Immature natural killer cell (primary cell): Measurements from ENCODE around the gene COLGALT1. TPM values are rescaled to one million over a fixed set of nuclear protein-coding genes. Genes with fewer than 3 reads are reported as not detected.

Experiments
- DNase-seq, 3 donors: peaks; one replicate each; pipeline ENCODE4 v3.0.0; 2022; ENCODE audit warnings: mixed read lengths in 1 of 3
- H3K27ac Mint-ChIP-seq, 6 donors: one replicate each; pipeline ENCODE4 v1.8.0; 2020; ENCODE audit warnings: mixed read lengths in 6 of 6, mild to moderate bottlenecking in 5 of 6, inconsistent platforms in 4 of 6, moderate library complexity in 3 of 6
- H3K27me3 Mint-ChIP-seq, 3 donors: one replicate each; pipeline ENCODE4 v1.8.0; 2020 to 2021; ENCODE audit warnings: low read depth in 3 of 3, mild to moderate bottlenecking in 3 of 3, mixed read lengths in 3 of 3, moderate library complexity in 3 of 3, inconsistent platforms in 1 of 3
- H3K36me3 Mint-ChIP-seq, 3 donors: one replicate each; pipeline ENCODE4 v1.8.0; 2020; ENCODE audit warnings: mixed read lengths in 3 of 3, inconsistent platforms in 2 of 3, mild to moderate bottlenecking in 2 of 3
- H3K4me1 Mint-ChIP-seq, 2 donors: one replicate each; pipeline ENCODE4 v1.8.0; 2020; ENCODE audit warnings: inconsistent platforms in 2 of 2, mild to moderate bottlenecking in 2 of 2, mixed read lengths in 2 of 2, moderate library complexity in 1 of 2
- H3K4me3 Mint-ChIP-seq, 5 donors: one replicate each; pipeline ENCODE4 v1.8.0; 2020; ENCODE audit warnings: mild to moderate bottlenecking in 5 of 5, mixed read lengths in 5 of 5, inconsistent platforms in 3 of 5, moderate library complexity in 3 of 5
- H3K9me3 Mint-ChIP-seq, 6 donors: one replicate each; pipeline ENCODE4 v1.8.0; 2020; ENCODE audit warnings: mild to moderate bottlenecking in 6 of 6, mixed read lengths in 6 of 6, inconsistent platforms in 4 of 6, moderate library complexity in 3 of 6
- polyA plus RNA-seq, 3 donors: library from polyadenylated mRNA; unstranded; fragments of 300-500 nt; fragmentation: Illumina TruSeq; gene quantifications; one replicate each; pipeline ENCODE4 v1.2.3, GENCODE V29; 2021

The COLGALT1 gene
- polyA plus RNA-seq, 3 donors from 2014 or later: 16.9 to 26.8 (median 22.6) TPM

DNA sequence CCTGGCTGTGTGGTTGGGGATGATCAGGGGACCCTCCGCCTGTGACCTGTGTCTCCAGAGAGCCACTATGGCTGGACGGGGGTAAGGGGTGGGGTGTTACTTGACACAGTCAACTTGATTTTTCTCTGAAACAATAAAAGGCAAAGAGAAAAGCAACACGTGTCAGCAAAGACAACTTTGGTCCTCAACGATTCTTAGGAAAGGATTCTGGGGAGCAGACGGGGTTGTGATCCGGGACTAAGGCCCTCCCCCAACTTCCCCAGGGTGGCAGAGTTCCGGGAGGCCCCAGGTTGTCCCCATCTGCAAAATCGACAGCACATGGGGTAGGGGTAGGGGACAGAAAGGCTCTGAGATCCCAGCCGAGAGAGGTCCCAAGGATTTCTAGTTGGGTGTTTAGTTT, 46.2 kb downstream of the COLGALT1 start:
- Mint-ChIP-seq H3K36me3 (peaks cover 0 to 3% (median 0%) of the 10 kb centered on the region in 3 donors), H3K27ac (peak overlapping the region in 1 of 6 donors; percentile 51), H3K27me3 (peaks cover 2 to 23% (median 12%) of the 10 kb centered on the region in 3 donors), H3K9me3 (no peaks in the 10 kb centered on the region), H3K4me1 (peaks cover 4 to 6% of the 10 kb centered on the region in 2 donors), H3K4me3 (no peak overlapping the region)
- DNase-seq: no peak

- no peak for DNase-seq
- Mint-ChIP-seq H3K9me3 (no peaks in the 10 kb centered on the region), H3K4me3 (no peak overlapping the region), H3K36me3 (peaks cover 0 to 3% (median 0%) of the 10 kb centered on the region in 3 donors), H3K4me1 (peaks cover 7 to 10% of the 10 kb centered on the region in 2 donors), H3K27me3 (peaks cover 2 to 23% (median 14%) of the 10 kb centered on the region in 3 donors), H3K27ac (peak overlapping the region in 1 of 6 donors; percentile 51)
Observed at GRCh38 chr19:17602217-17602616, 46.8 kb downstream of the COLGALT1 start.

GRCh38 chr19:17602872-17603510, 47.5 kb downstream of the COLGALT1 start:
- no peak for DNase-seq
- Mint-ChIP-seq H3K27ac (no peak overlapping the region), H3K4me1 (peaks cover 7 to 10% of the 10 kb centered on the region in 2 donors), H3K36me3 (peaks cover 0 to 3% (median 0%) of the 10 kb centered on the region in 3 donors), H3K9me3 (no peaks in the 10 kb centered on the region), H3K4me3 (no peak overlapping the region), H3K27me3 (peaks cover 2 to 23% (median 14%) of the 10 kb centered on the region in 3 donors)

GRCh38 chr19:17604372-17605025, 49.0 kb downstream of the COLGALT1 start:
- H3K36me3 Mint-ChIP-seq: peaks cover 0 to 3% (median 0%) of the 10 kb centered on the region in 3 donors
- no peak for DNase-seq
- no peaks in the 10 kb centered on the region for H3K9me3 Mint-ChIP-seq
- peak overlapping the region in 1 of 5 donors; percentile 1 for H3K4me3 Mint-ChIP-seq
- peaks cover 7 to 10% of the 10 kb centered on the region in 2 donors for H3K4me1 Mint-ChIP-seq
- peaks cover 2 to 23% (median 14%) of the 10 kb centered on the region in 3 donors for H3K27me3 Mint-ChIP-seq
- H3K27ac Mint-ChIP-seq: peak overlapping the region in 1 of 6 donors; percentile 37

DNA sequence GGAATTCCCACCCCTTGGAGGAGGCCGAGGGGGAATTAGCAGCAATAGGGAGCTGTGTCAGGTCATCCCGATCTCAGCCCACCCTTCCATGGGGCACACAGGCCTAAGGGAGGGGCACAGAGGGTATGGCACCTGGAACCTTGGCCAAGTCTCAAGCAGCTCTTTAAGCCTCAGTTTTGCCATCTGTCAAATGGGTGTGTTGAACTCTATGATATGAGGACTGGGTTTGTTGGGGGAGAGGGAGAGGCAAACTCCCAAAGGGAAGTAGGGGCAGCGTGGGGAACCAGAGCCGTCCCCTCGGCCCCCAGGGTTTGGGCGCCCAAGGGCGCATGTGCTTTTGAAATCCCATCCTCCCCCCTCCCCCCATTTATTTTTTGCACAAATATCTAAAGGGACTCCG, 49.7 kb downstream of the COLGALT1 start:
- no peak overlapping the region for H3K27ac Mint-ChIP-seq
- peak overlapping the region in 3 of 5 donors; percentile 5 to 32 (median 29) for H3K4me3 Mint-ChIP-seq
- H3K4me1 Mint-ChIP-seq: peaks cover 7 to 10% of the 10 kb centered on the region in 2 donors
- peaks cover 2 to 23% (median 14%) of the 10 kb centered on the region in 3 donors for H3K27me3 Mint-ChIP-seq
- H3K9me3 Mint-ChIP-seq: no peaks in the 10 kb centered on the region
- DNase-seq: no peak
- H3K36me3 Mint-ChIP-seq: peaks cover 0 to 3% (median 0%) of the 10 kb centered on the region in 3 donors

DNA sequence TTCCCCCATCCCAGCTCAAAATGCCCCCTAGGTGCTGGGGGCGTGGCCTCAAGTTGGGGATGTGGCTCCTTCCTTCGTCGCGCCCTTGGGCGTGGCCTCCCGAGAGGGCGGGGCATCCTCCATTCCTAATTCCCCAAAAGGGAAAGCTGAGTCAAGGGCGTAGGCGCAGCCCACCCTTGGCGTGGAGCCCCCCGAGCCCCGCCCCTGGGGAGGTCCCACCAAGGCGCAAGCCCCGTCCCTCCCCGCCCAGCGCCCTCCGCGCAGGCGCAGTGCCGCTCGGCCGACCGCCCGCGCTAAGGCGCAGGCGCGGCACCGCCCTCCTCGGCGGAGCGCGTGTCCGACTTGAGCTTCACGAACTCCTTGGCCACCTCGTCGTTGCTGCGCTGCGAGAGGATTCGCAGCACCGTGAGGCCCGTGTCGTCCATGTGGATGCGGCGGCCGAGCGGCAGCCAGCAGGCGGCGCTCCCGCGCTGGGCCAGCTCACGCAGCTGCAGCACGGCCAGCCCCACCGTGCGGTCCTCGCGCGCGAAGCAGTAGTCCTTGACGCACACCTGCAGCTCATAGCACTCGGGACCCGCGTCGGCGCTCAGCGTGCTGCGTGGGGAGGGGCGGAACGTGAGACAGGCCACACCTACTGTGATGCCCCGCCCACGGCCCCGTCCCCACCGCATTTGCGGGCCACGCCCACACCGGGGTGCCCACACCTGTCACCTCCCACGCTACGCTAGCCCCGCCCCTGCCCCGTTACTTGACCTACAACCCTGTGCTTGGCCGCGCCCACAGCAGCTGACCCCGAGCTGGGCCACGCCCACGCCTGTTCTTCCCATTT, 50.5 kb downstream of the COLGALT1 start:
- Mint-ChIP-seq H3K27me3 (peaks cover 2 to 20% (median 14%) of the 10 kb centered on the region in 3 donors), H3K4me3 (peak overlapping the region; percentile 67 to 85 (median 79)), H3K9me3 (peaks cover 0 to 2% (median 0%) of the 10 kb centered on the region in 6 donors), H3K27ac (peak overlapping the region in 3 of 6 donors; percentile 23 to 80 (median 78)), H3K36me3 (peaks cover 0 to 2% (median 0%) of the 10 kb centered on the region in 3 donors), H3K4me1 (peaks cover 7 to 10% of the 10 kb centered on the region in 2 donors)
- DNase-seq: peak; percentile 66 to 78 (median 76)

- Mint-ChIP-seq H3K27ac (peak overlapping the region in 3 of 6 donors; percentile 23 to 80 (median 78)), H3K4me3 (peak overlapping the region; percentile 67 to 85 (median 79)), H3K27me3 (peaks cover 2 to 19% (median 12%) of the 10 kb centered on the region in 3 donors), H3K4me1 (peaks cover 7 to 10% of the 10 kb centered on the region in 2 donors), H3K36me3 (no peaks in the 10 kb centered on the region), H3K9me3 (peaks cover 0 to 2% (median 0%) of the 10 kb centered on the region in 6 donors)
- no peak for DNase-seq
Observed at GRCh38 chr19:17606590-17607185, 51.2 kb downstream of the COLGALT1 start.

DNA sequence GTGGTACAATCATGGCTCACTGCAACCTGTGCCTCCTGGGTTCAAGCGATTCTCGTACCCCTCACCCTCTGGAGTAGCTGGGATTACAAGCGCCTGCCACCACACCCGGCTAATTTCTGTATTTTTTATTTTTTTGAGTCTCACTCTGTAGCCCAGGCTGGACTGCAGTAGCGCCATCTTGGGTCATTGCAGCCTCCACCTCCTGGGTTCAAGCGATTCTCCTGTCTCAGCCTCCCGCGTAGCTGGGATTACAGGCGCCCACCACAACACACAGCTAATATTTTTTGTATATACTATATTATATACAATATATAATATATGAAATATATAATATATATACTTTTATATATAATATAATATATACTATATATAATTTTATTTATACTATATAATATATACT, 52.5 kb downstream of the COLGALT1 start:
- peaks cover 4 to 15% (median 13%) of the 10 kb centered on the region in 3 donors for H3K27me3 Mint-ChIP-seq
- peaks cover 7 to 10% of the 10 kb centered on the region in 2 donors for H3K4me1 Mint-ChIP-seq
- H3K36me3 Mint-ChIP-seq: no peaks in the 10 kb centered on the region
- H3K27ac Mint-ChIP-seq: no peak overlapping the region
- DNase-seq: no peak
- peak overlapping the region in 2 of 5 donors; percentile 14 to 34 for H3K4me3 Mint-ChIP-seq
- H3K9me3 Mint-ChIP-seq: peaks cover 0 to 2% (median 0%) of the 10 kb centered on the region in 6 donors

DNA sequence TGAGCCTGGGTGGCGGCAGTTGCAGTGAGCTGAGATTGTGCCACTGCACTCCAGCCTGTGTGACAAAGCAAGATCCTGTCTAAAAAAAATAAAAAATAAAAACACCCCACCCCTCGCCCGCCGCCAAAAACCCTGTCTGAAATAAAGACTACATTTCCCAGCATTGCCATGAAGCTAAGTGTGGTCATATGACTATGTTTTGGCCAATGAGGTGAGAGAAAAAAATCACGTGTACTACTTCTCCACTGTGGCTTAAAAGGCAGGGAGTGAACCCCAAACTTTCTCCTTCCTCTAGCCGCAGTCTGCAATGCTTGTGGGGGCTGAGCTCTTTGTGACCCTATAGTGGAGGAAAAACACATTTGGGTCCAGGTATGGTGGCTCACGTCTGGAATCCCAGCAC, 54.9 kb downstream of the COLGALT1 start:
- DNase-seq: no peak
- Mint-ChIP-seq H3K4me1 (peaks cover 7 to 10% of the 10 kb centered on the region in 2 donors), H3K4me3 (no peak overlapping the region), H3K36me3 (no peaks in the 10 kb centered on the region), H3K27ac (no peak overlapping the region), H3K27me3 (peaks cover 2 to 8% (median 4%) of the 10 kb centered on the region in 3 donors), H3K9me3 (peaks cover 0 to 2% (median 0%) of the 10 kb centered on the region in 6 donors)

GRCh38 chr19:17611462-17612244, 56.2 kb downstream of the COLGALT1 start:
- H3K4me1 Mint-ChIP-seq: peaks cover 3 to 5% of the 10 kb centered on the region in 2 donors
- no peak overlapping the region for H3K27ac Mint-ChIP-seq
- H3K9me3 Mint-ChIP-seq: peaks cover 0 to 2% (median 0%) of the 10 kb centered on the region in 6 donors
- H3K27me3 Mint-ChIP-seq: peaks cover 2 to 10% (median 4%) of the 10 kb centered on the region in 3 donors
- DNase-seq: no peak
- H3K36me3 Mint-ChIP-seq: no peaks in the 10 kb centered on the region
- no peak overlapping the region for H3K4me3 Mint-ChIP-seq

DNA sequence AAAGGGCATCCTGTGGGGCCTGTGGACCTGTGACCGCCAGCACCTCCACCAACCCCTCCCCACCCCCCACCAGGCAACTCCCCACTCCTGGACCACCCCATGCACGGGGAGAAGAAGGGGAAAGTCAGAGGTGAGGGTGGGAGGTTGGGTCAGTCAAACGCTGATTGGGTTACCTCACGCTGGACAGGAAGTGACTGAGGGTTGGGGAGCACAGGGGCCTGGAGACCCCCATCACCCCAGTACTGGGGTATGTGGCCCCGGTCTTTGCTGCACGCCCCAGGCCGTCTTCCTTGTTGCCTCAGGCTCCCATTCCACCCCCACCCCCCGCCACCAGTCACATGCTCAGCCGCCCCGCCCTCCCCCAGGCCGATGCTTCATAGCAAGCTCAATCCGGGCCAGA, 59.0 kb downstream of the COLGALT1 start:
- Mint-ChIP-seq H3K27me3 (peaks cover 6 to 11% (median 7%) of the 10 kb centered on the region in 3 donors), H3K4me3 (no peak overlapping the region), H3K27ac (no peak overlapping the region), H3K36me3 (no peaks in the 10 kb centered on the region), H3K9me3 (peaks cover 0 to 2% (median 0%) of the 10 kb centered on the region in 6 donors), H3K4me1 (peaks cover 0 to 1% of the 10 kb centered on the region in 2 donors)
- DNase-seq: no peak

DNA sequence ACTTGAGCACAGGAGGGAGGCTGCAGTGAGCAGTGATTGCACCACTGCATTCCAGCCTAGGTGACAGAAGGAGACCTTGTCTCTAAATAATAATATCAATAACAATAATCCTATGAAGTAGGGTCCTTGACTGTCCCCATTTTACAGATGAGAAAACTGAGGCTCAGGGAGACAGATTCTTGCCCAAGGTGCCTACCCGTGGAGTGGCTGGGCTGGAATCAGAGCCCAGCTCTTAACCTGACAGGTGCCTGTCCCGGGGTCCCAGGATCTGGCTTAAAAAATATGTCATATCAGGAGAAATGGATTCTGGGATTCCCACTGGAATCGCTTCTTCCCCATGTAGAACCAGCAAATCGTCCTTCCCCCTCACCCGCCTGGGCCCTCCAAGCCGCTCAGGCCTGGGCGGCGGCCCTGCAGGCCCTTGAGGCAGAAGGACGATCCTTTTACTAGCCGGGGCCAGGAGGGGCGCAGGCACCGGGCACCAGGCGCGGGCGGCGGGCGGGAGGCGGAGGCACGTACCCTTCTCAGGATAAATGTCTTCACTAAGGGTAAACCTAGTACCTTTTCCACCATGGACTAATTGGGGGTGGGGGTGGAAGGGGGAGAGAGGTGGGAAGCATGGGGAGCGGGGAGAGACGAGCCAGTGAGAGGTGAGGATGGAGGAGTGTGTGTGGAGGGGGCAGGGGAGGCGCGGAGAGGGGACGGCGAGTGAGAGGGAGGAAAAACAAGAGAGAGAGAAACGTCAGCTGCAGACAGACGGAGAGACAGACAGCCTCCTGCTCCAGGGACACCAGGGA, 60.6 kb downstream of the COLGALT1 start:
- H3K9me3 Mint-ChIP-seq: no peaks in the 10 kb centered on the region
- peaks cover 6 to 11% (median 7%) of the 10 kb centered on the region in 3 donors for H3K27me3 Mint-ChIP-seq
- H3K4me1 Mint-ChIP-seq: peaks cover 0 to 1% of the 10 kb centered on the region in 2 donors
- DNase-seq: no peak
- no peaks in the 10 kb centered on the region for H3K36me3 Mint-ChIP-seq
- H3K4me3 Mint-ChIP-seq: no peak overlapping the region
- no peak overlapping the region for H3K27ac Mint-ChIP-seq
